ENCODE results near the gene PRKCA.

Gene PRKCA

GRCh38 chr17:66687570-66688284 lies 385.3 kb downstream of the PRKCA start:
- H3K4me3 ChIP-seq (ENCODE audit: low read depth, low read length): no peak overlapping the region
- no peak for TF ChIP-seq CTCF (IDR thresholded peaks at IDR 0.05; ENCODE audit: control insufficient read depth, extremely low read depth, insufficient read depth)
- DNase-seq (ENCODE audit: low read depth): no peak

GRCh38 chr17:66689221-66689620 lies 386.8 kb downstream of the PRKCA start:
- no peak for TF ChIP-seq CTCF (IDR thresholded peaks at IDR 0.05; ENCODE audit: control insufficient read depth, extremely low read depth, insufficient read depth)
- no peak overlapping the region for H3K4me3 ChIP-seq (ENCODE audit: low read depth, low read length)
- no peak for DNase-seq (ENCODE audit: low read depth)

- H3K4me3 ChIP-seq (ENCODE audit: low read depth, low read length): no peak overlapping the region
- DNase-seq (ENCODE audit: low read depth): no peak
- TF ChIP-seq CTCF (IDR thresholded peaks at IDR 0.05; ENCODE audit: control insufficient read depth, extremely low read depth, insufficient read depth): no peak
Observed at GRCh38 chr17:66690166-66690565, 387.8 kb downstream of the PRKCA start.

GRCh38 chr17:66691644-66692420 lies 389.4 kb downstream of the PRKCA start:
- TF ChIP-seq CTCF (IDR thresholded peaks at IDR 0.05; ENCODE audit: control insufficient read depth, extremely low read depth, insufficient read depth): no peak
- H3K4me3 ChIP-seq (ENCODE audit: low read depth, low read length): no peak overlapping the region
- no peak for DNase-seq (ENCODE audit: low read depth)

- no peak for TF ChIP-seq CTCF (IDR thresholded peaks at IDR 0.05; ENCODE audit: control insufficient read depth, extremely low read depth, insufficient read depth)
- no peak for DNase-seq (ENCODE audit: low read depth)
- no peak overlapping the region for H3K4me3 ChIP-seq (ENCODE audit: low read depth, low read length)
Observed at GRCh38 chr17:66692421-66692690, 389.9 kb downstream of the PRKCA start.

- no peak overlapping the region for H3K4me3 ChIP-seq (ENCODE audit: low read depth, low read length)
- no peak for DNase-seq (ENCODE audit: low read depth)
- no peak for TF ChIP-seq CTCF (IDR thresholded peaks at IDR 0.05; ENCODE audit: control insufficient read depth, extremely low read depth, insufficient read depth)
Observed at GRCh38 chr17:66695098-66695497, 392.7 kb downstream of the PRKCA start.
